MCF 10A (cell line): ENCODE measurements around the gene ZBTB11. TPM values are rescaled to one million over a fixed set of nuclear protein-coding genes. Genes with fewer than 3 reads are reported as not detected.
A peak's percentile ranks its signal among the peaks of the same experiment; 100 is the strongest.

Experiments used
- BruUV-seq: library from RNA; stranded (reverse); fragments of 400-500 nt; replicated peaks from 2 replicates; lab custom pipeline; 2021; lab: Mats Ljungman, UMichigan
- CTCF ChIA-PET: fragments of 300-600 bp; sonication (Branson Sonifier 250); formaldehyde crosslinking; extraction: SDS; loops from one replicate; lab custom pipeline; 2021; ENCODE audit warnings: antibody characterized with exemption, inconsistent platforms; lab: Yijun Ruan, JAX
- POLR2A ChIA-PET: fragments of 300-600, 350-650 bp; sonication (Branson Sonifier 250); formaldehyde crosslinking; extraction: SDS; loops from one replicate; lab custom pipeline; 2020; ENCODE audit warnings: antibody characterized with exemption, inconsistent platforms; lab: Yijun Ruan, JAX
- DNase-seq: peaks from one replicate; pipeline ENCODE4 v3.0.0-alpha.2; 2018; ENCODE audit not compliant: unreplicated experiment
- H3K27ac Mint-ChIP-seq: one replicate; pipeline ENCODE4 v1.8.0; 2022; ENCODE audit warnings: mild to moderate bottlenecking, low read depth, mixed read lengths; ENCODE audit not compliant: unreplicated experiment
- H3K27me3 Mint-ChIP-seq: one replicate; pipeline ENCODE4 v1.8.0; 2022; ENCODE audit warnings: mixed read lengths; ENCODE audit not compliant: insufficient read depth, unreplicated experiment
- H3K36me3 Mint-ChIP-seq: one replicate; pipeline ENCODE4 v1.8.0; 2022; ENCODE audit warnings: mild to moderate bottlenecking, moderate library complexity, mixed read lengths; ENCODE audit not compliant: insufficient read depth, unreplicated experiment
- H3K4me1 Mint-ChIP-seq: one replicate; pipeline ENCODE4 v1.8.0; 2022; ENCODE audit warnings: mixed read lengths; ENCODE audit not compliant: insufficient read depth, unreplicated experiment
- H3K4me3 Mint-ChIP-seq: one replicate; pipeline ENCODE4 v1.8.0; 2022; ENCODE audit warnings: mild to moderate bottlenecking, moderate library complexity, mixed read lengths; ENCODE audit not compliant: unreplicated experiment
- H3K9me3 Mint-ChIP-seq: one replicate; pipeline ENCODE4 v1.8.0; 2022; ENCODE audit warnings: mixed read lengths; ENCODE audit not compliant: unreplicated experiment
- CTCF ChIP-seq: fragments of 200-600 bp; IDR thresholded peaks from one replicate; pipeline ENCODE4 v1.8.0; 2022; ENCODE audit warnings: antibody characterized with exemption, mild to moderate bottlenecking; ENCODE audit not compliant: unreplicated experiment
- intact Hi-C: fragments of 100-400 bp; cut with micrococcal nuclease; formaldehyde crosslinking; loops from 2 replicates; pipeline ENCODE4 v1.14.1; 2022
- total RNA-seq: library from RNA; stranded (reverse); gene quantifications from 2 replicates; pipeline ENCODE4 v1.2.3, GENCODE V29; 2022

The ZBTB11 gene
- total RNA-seq, 1 experiment from 2014 or later: 28.9 TPM

- intact Hi-C loops: no loop called here
- CTCF ChIA-PET: interaction anchor here (0.6 to 0.8 kb wide), 3 partner anchors 15 to 1201 kb away, joined by 3 to 6 read pairs (median 3); no protein-coding TSS in a partner anchor
- Mint-ChIP-seq H3K4me3 (no peak overlapping the region), H3K4me1 (peaks cover 20% of the 10 kb centered on the region), H3K27me3 (no peaks in the 10 kb centered on the region), H3K36me3 (no peaks in the 10 kb centered on the region), H3K27ac (peak overlapping the region; percentile 59), H3K9me3 (no peaks in the 10 kb centered on the region)
- POLR2A ChIA-PET: interaction anchor here (1.6 to 8.2 kb wide), 5 partner anchors 17 to 129 kb away, joined by 4 to 50 read pairs (median 12); partner anchors contain the start of genes CEP97, PCNP, RPL24 and ZBTB11
- no peak for TF ChIP-seq CTCF
- BruUV-seq: no TSS peak
- peak; percentile 75 for DNase-seq
These were observed 26.2 kb upstream of the ZBTB11 start for GRCh38 chr3:101703169-101703568.

GRCh38 chr3:101702726-101703125 lies 25.8 kb upstream of the ZBTB11 start:
- Mint-ChIP-seq H3K36me3 (no peaks in the 10 kb centered on the region), H3K9me3 (no peaks in the 10 kb centered on the region), H3K4me3 (no peak overlapping the region), H3K27me3 (no peaks in the 10 kb centered on the region), H3K4me1 (peaks cover 20% of the 10 kb centered on the region), H3K27ac (peak overlapping the region; percentile 59)
- ChIA-PET POLR2A (interaction anchor here (0.8 to 8.2 kb wide), 7 partner anchors 17 to 129 kb away, joined by 3 to 50 read pairs (median 6); partner anchors contain the start of genes CEP97, PCNP, RPL24 and ZBTB11), CTCF (interaction anchor here (0.6 to 1.3 kb wide), 4 partner anchors 17 to 1201 kb away, joined by 3 to 4 read pairs (median 4); no protein-coding TSS in a partner anchor)
- no peak for TF ChIP-seq CTCF
- intact Hi-C loops: no loop called here
- DNase-seq: no peak
- no TSS peak for BruUV-seq

GRCh38 chr3:101701696-101702634 lies 25.0 kb upstream of the ZBTB11 start:
- no peak for DNase-seq
- ChIA-PET POLR2A (interaction anchor here (0.6 to 8.2 kb wide), 9 partner anchors 16 to 497 kb away, joined by 3 to 50 read pairs (median 4); partner anchors contain the start of genes CEP97, PCNP, RPL24 and ZBTB11), CTCF (interaction anchor here (0.6 to 1.4 kb wide), 8 partner anchors 8 to 523 kb away, joined by 3 to 4 read pairs (median 4); partner anchors contain the start of gene ZBTB11)
- Mint-ChIP-seq H3K27ac (peak overlapping the region; percentile 59), H3K4me3 (no peak overlapping the region), H3K27me3 (no peaks in the 10 kb centered on the region), H3K36me3 (no peaks in the 10 kb centered on the region), H3K9me3 (no peaks in the 10 kb centered on the region), H3K4me1 (peaks cover 20% of the 10 kb centered on the region)
- TF ChIP-seq CTCF: no peak
- intact Hi-C loops: no loop called here
- no TSS peak for BruUV-seq
